NCI-H146 treated with DMSO at 0.1 percent for 48 hours (cell line): ENCODE data around the gene KRT82.

ENCODE experiments used
- DNase-seq: peaks from one replicate; lab custom pipeline; 2025; ENCODE audit not compliant: unreplicated experiment; lab: John Stamatoyannopoulos, UW

Gene KRT82

GRCh38 chr12:52363111-52363679, 42.9 kb downstream of the KRT82 start:
- no peak for DNase-seq

GRCh38 chr12:52362118-52362726, 43.9 kb downstream of the KRT82 start:
- no peak for DNase-seq

GRCh38 chr12:52361553-52361952, 44.6 kb downstream of the KRT82 start:
- no peak for DNase-seq

GRCh38 chr12:52360663-52361271, 45.4 kb downstream of the KRT82 start:
- DNase-seq = no peak

GRCh38 chr12:52360106-52360662, 46.0 kb downstream of the KRT82 start:
- no peak for DNase-seq

GRCh38 chr12:52359621-52360061, 46.5 kb downstream of the KRT82 start:
- DNase-seq = no peak

GRCh38 chr12:52358575-52359350, 47.4 kb downstream of the KRT82 start:
- peak; percentile 68 for DNase-seq

GRCh38 chr12:52356762-52357580, 49.2 kb downstream of the KRT82 start:
- no peak for DNase-seq

GRCh38 chr12:52356031-52356761, 49.9 kb downstream of the KRT82 start:
- no peak for DNase-seq

GRCh38 chr12:52355176-52355575, 51.0 kb downstream of the KRT82 start:
- no peak for DNase-seq

- no peak for DNase-seq
Observed at GRCh38 chr12:52354200-52354599, 51.9 kb downstream of the KRT82 start.

GRCh38 chr12:52353766-52354165, 52.4 kb downstream of the KRT82 start:
- no peak for DNase-seq

- DNase-seq = no peak
Observed at GRCh38 chr12:52352951-52353350, 53.2 kb downstream of the KRT82 start.

- DNase-seq = no peak
Observed at GRCh38 chr12:52351196-52352059, 54.7 kb downstream of the KRT82 start.

GRCh38 chr12:52350786-52351185, 55.3 kb downstream of the KRT82 start:
- no peak for DNase-seq

- DNase-seq = no peak
Observed at GRCh38 chr12:52350021-52350620, 56.0 kb downstream of the KRT82 start.

GRCh38 chr12:52349196-52349595, 56.9 kb downstream of the KRT82 start:
- DNase-seq = no peak
